Fibroblast of skin of right biceps (primary cell): ENCODE measurements around the gene TEAD1.

Experiments used
- DNase-seq: peaks from one replicate; pipeline ENCODE4 v3.0.0-alpha.2; 2013

Gene TEAD1

GRCh38 chr11:12768726-12769673 is 94.8 kb downstream of the TEAD1 start:
- no peak for DNase-seq

GRCh38 chr11:12769834-12770345 is 95.7 kb downstream of the TEAD1 start:
- DNase-seq, result peak; percentile 95

- DNase-seq, result no peak
Measured at GRCh38 chr11:12770435-12770834, 96.2 kb downstream of the TEAD1 start.

GRCh38 chr11:12770966-12771597 is 96.9 kb downstream of the TEAD1 start:
- DNase-seq, result no peak

- DNase-seq, result no peak
Measured at GRCh38 chr11:12771875-12772274, 97.7 kb downstream of the TEAD1 start.

GRCh38 chr11:12772324-12772723 is 98.1 kb downstream of the TEAD1 start:
- DNase-seq, result no peak

GRCh38 chr11:12773591-12773990 is 99.4 kb downstream of the TEAD1 start:
- no peak for DNase-seq

- no peak for DNase-seq
Measured at GRCh38 chr11:12775955-12776354, 101.7 kb downstream of the TEAD1 start.

- no peak for DNase-seq
Measured at GRCh38 chr11:12777208-12777874, 103.1 kb downstream of the TEAD1 start.

- DNase-seq, result no peak
Measured at GRCh38 chr11:12778240-12778905, 104.2 kb downstream of the TEAD1 start.

GRCh38 chr11:12783765-12784164 is 109.5 kb downstream of the TEAD1 start:
- DNase-seq, result no peak

GRCh38 chr11:12784445-12784844 is 110.2 kb downstream of the TEAD1 start:
- DNase-seq, result peak; percentile 74

GRCh38 chr11:12784987-12785386 is 110.8 kb downstream of the TEAD1 start:
- DNase-seq, result no peak

GRCh38 chr11:12785901-12786300 is 111.7 kb downstream of the TEAD1 start:
- no peak for DNase-seq

- no peak for DNase-seq
Measured at GRCh38 chr11:12786450-12786849, 112.2 kb downstream of the TEAD1 start.

GRCh38 chr11:12786891-12787290 is 112.7 kb downstream of the TEAD1 start:
- DNase-seq, result no peak

GRCh38 chr11:12787847-12788246 is 113.6 kb downstream of the TEAD1 start:
- peak; percentile 88 for DNase-seq

- no peak for DNase-seq
Measured at GRCh38 chr11:12789054-12789453, 114.8 kb downstream of the TEAD1 start.

GRCh38 chr11:12789596-12790215 is 115.5 kb downstream of the TEAD1 start:
- no peak for DNase-seq

- DNase-seq, result no peak
Measured at GRCh38 chr11:12790861-12791616, 116.8 kb downstream of the TEAD1 start.

GRCh38 chr11:12792018-12792417 is 117.8 kb downstream of the TEAD1 start:
- DNase-seq, result no peak

GRCh38 chr11:12792590-12792989 is 118.4 kb downstream of the TEAD1 start:
- DNase-seq, result peak; percentile 66
